DOHH2 (cell line): Measurements from ENCODE around the gene TRAPPC2L.

Experiments
- CTCF ChIP-seq: fragments of 200-600 bp; sonication (generic); IDR thresholded peaks from one replicate; pipeline ENCODE4 v1.5.1; 2014; ENCODE audit warnings: antibody characterized with exemption, mild to moderate bottlenecking, low read depth, low read length; ENCODE audit not compliant: poor library complexity, severe bottlenecking
- EZH2phosphoT487 ChIP-seq: fragments of 200-600 bp; sonication (generic); IDR thresholded peaks from 2 replicates; pipeline ENCODE4 v1.6.1; 2017; ENCODE audit warnings: borderline replicate concordance, mild to moderate bottlenecking, antibody characterized with exemption, low read length, moderate library complexity, mixed read lengths

GRCh38 chr16:88871730-88872416 lies 14.9 kb downstream of the TRAPPC2L start:
- TF ChIP-seq CTCF, result no peak
- TF ChIP-seq EZH2phosphoT487, result no peak
